GM19239 (cell line): ENCODE data around the gene COX7B2.

ENCODE experiments used
- DNase-seq: peaks from one replicate; pipeline ENCODE4 v3.0.0; 2011; ENCODE audit warnings: low spot score; ENCODE audit not compliant: insufficient read length
- FAIRE-seq: peaks from 2 replicates; lab custom pipeline; 2011; peaks lifted over from hg19 to GRCh38; lab: Jason Lieb, UNC

Gene COX7B2

GRCh38 chr4:46894826-46895225, 14.2 kb downstream of the COX7B2 start:
- no peak for FAIRE-seq
- no peak for DNase-seq

GRCh38 chr4:46890056-46890455, 19.0 kb downstream of the COX7B2 start:
- FAIRE-seq (no peak), DNase-seq (no peak)

- no peak for DNase-seq
- FAIRE-seq = no peak
These were observed 19.6 kb downstream of the COX7B2 start for GRCh38 chr4:46889410-46889809.

GRCh38 chr4:46886711-46887110, 22.3 kb downstream of the COX7B2 start:
- no peak for DNase-seq
- no peak for FAIRE-seq

GRCh38 chr4:46878641-46879040, 30.4 kb downstream of the COX7B2 start:
- DNase-seq = no peak
- no peak for FAIRE-seq

GRCh38 chr4:46874811-46875210, 34.2 kb downstream of the COX7B2 start:
- no peak for FAIRE-seq
- no peak for DNase-seq

GRCh38 chr4:46870411-46870810, 38.6 kb downstream of the COX7B2 start:
- no peak for FAIRE-seq

GRCh38 chr4:46856333-46856732, 52.7 kb downstream of the COX7B2 start:
- FAIRE-seq = no peak
- no peak for DNase-seq

More at GRCh38 chr4:46870411-46870810, 38.6 kb downstream of the COX7B2 start:
- DNase-seq = no peak

- DNase-seq (no peak), FAIRE-seq (no peak)
These were observed 56.2 kb downstream of the COX7B2 start for GRCh38 chr4:46852800-46853199.

- no peak for DNase-seq
- FAIRE-seq = no peak
These were observed 59.0 kb downstream of the COX7B2 start for GRCh38 chr4:46850026-46850425.

- no peak for DNase-seq
These were observed 64.6 kb downstream of the COX7B2 start for GRCh38 chr4:46844325-46844917.

GRCh38 chr4:46839128-46839527, 69.9 kb downstream of the COX7B2 start:
- FAIRE-seq = no peak
- no peak for DNase-seq

More at GRCh38 chr4:46844325-46844917, 64.6 kb downstream of the COX7B2 start:
- peak; percentile 90 for FAIRE-seq

- no peak for FAIRE-seq
- DNase-seq = no peak
These were observed 71.4 kb downstream of the COX7B2 start for GRCh38 chr4:46837639-46838038.

- FAIRE-seq (no peak), DNase-seq (no peak)
These were observed 72.5 kb downstream of the COX7B2 start for GRCh38 chr4:46836584-46836983.

- no peak for FAIRE-seq
These were observed 78.0 kb downstream of the COX7B2 start for GRCh38 chr4:46830971-46831454.

GRCh38 chr4:46820154-46820553, 88.9 kb downstream of the COX7B2 start:
- FAIRE-seq (no peak), DNase-seq (no peak)

More at GRCh38 chr4:46830971-46831454, 78.0 kb downstream of the COX7B2 start:
- DNase-seq = no peak

GRCh38 chr4:46819095-46819494, 90.0 kb downstream of the COX7B2 start:
- FAIRE-seq (no peak), DNase-seq (no peak)

- no peak for FAIRE-seq
These were observed 90.4 kb downstream of the COX7B2 start for GRCh38 chr4:46818604-46819003.

GRCh38 chr4:46817806-46818205, 91.2 kb downstream of the COX7B2 start:
- FAIRE-seq = no peak

More at GRCh38 chr4:46818604-46819003, 90.4 kb downstream of the COX7B2 start:
- DNase-seq = no peak

GRCh38 chr4:46804781-46805413, 104.1 kb downstream of the COX7B2 start:
- no peak for FAIRE-seq

More at GRCh38 chr4:46817806-46818205, 91.2 kb downstream of the COX7B2 start:
- no peak for DNase-seq

GRCh38 chr4:46793036-46793435, 116.0 kb downstream of the COX7B2 start:
- DNase-seq (no peak), FAIRE-seq (no peak)

More at GRCh38 chr4:46804781-46805413, 104.1 kb downstream of the COX7B2 start:
- no peak for DNase-seq
